Progenitor cell of endocrine pancreas (in vitro differentiated cells): ENCODE results near the gene NPHP4. TPM values are rescaled to one million over a fixed set of nuclear protein-coding genes. Genes with fewer than 3 reads are reported as not detected.
A peak's percentile ranks its signal among the peaks of the same experiment; 100 is the strongest.

Experiments
- DNase-seq: peaks from one replicate; pipeline ENCODE4 v3.0.0; 2021; ENCODE audit warnings: low spot score; ENCODE audit not compliant: unreplicated experiment
- H3K27ac Mint-ChIP-seq: 2 replicates; pipeline ENCODE4 v1.8.0; 2021; ENCODE audit warnings: mild to moderate bottlenecking, moderate library complexity, mixed read lengths
- H3K27me3 Mint-ChIP-seq: 2 replicates; pipeline ENCODE4 v1.8.0; 2021; ENCODE audit warnings: mixed read lengths
- H3K36me3 Mint-ChIP-seq: 2 replicates; pipeline ENCODE4 v1.8.0; 2022; ENCODE audit warnings: mixed read lengths; ENCODE audit not compliant: insufficient read depth
- H3K4me1 Mint-ChIP-seq: 2 replicates; pipeline ENCODE4 v1.8.0; 2021; ENCODE audit warnings: low read depth, mixed read lengths
- H3K4me3 Mint-ChIP-seq: 2 replicates; pipeline ENCODE4 v1.8.0; 2021; ENCODE audit warnings: low read depth, mild to moderate bottlenecking, moderate library complexity, mixed read lengths
- H3K9me3 Mint-ChIP-seq: 2 replicates; pipeline ENCODE4 v1.8.0; 2021; ENCODE audit warnings: low read depth, mixed read lengths
- total RNA-seq: library from RNA; stranded (reverse); gene quantifications from 2 replicates; pipeline ENCODE4 v1.2.1, GENCODE V29; 2021
- TF ChIP-seq, protein P1 (sequence below): fragments of 200-600 bp; sonication (generic); IDR thresholded peaks from one replicate; pipeline ENCODE4 v1.5.0; 2021; ENCODE audit warnings: antibody characterized with exemption, mild to moderate bottlenecking; ENCODE audit not compliant: unreplicated experiment

Gene NPHP4
- total RNA-seq, 1 donor from 2014 or later = 29.9 TPM

DNA sequence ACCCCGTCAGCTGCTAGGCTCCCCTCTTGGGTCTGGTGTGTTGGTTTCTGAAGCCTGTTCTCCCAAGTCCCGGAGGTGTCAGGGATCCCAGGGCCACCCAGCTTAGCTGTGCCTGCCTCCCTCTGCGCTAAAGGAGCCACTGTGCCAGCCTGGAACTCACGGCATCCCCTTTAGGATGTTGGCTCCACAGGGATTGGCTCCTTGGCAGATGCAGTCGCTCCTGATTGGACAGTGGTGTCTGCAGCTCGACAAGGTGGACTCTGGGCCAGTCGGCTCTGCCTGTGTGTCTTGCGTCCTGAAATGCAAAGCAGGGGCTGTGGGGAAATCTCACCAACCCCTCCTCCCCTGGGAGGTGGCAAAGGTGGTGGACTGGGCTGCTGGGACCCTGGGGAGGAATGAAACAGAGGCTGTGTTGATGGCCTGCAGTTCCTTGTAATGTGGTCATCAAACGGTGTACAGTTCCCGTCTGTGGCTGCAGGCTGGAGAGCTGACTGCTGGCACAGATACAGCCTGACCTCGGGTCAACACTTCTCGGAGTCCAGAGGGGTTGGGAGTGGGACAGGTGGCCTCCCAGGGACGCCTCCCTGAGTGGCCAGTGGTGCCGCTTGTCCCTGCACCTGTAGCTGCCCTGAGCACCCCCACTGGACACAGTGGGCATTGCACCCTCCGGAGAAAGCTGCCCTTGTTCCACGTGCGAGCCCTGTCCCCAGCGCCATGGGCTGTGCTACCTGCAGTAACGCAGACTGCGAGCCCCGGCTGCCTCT, 41.9 kb upstream of the NPHP4 start:
- H3K27ac Mint-ChIP-seq = no peak overlapping the region
- H3K27me3 Mint-ChIP-seq = peaks cover 34% of the 10 kb centered on the region
- no peaks in the 10 kb centered on the region for H3K9me3 Mint-ChIP-seq
- no peaks in the 10 kb centered on the region for H3K4me1 Mint-ChIP-seq
- H3K36me3 Mint-ChIP-seq = no peaks in the 10 kb centered on the region
- TF ChIP-seq, protein P1, sequence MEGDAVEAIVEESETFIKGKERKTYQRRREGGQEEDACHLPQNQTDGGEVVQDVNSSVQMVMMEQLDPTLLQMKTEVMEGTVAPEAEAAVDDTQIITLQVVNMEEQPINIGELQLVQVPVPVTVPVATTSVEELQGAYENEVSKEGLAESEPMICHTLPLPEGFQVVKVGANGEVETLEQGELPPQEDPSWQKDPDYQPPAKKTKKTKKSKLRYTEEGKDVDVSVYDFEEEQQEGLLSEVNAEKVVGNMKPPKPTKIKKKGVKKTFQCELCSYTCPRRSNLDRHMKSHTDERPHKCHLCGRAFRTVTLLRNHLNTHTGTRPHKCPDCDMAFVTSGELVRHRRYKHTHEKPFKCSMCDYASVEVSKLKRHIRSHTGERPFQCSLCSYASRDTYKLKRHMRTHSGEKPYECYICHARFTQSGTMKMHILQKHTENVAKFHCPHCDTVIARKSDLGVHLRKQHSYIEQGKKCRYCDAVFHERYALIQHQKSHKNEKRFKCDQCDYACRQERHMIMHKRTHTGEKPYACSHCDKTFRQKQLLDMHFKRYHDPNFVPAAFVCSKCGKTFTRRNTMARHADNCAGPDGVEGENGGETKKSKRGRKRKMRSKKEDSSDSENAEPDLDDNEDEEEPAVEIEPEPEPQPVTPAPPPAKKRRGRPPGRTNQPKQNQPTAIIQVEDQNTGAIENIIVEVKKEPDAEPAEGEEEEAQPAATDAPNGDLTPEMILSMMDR = peak; percentile 79
- peak; percentile 61 for DNase-seq
- no peak overlapping the region for H3K4me3 Mint-ChIP-seq

- no peak for DNase-seq
- no peaks in the 10 kb centered on the region for H3K36me3 Mint-ChIP-seq
- H3K27me3 Mint-ChIP-seq = peaks cover 34% of the 10 kb centered on the region
- no peaks in the 10 kb centered on the region for H3K9me3 Mint-ChIP-seq
- H3K4me1 Mint-ChIP-seq = no peaks in the 10 kb centered on the region
- H3K4me3 Mint-ChIP-seq = no peak overlapping the region
- no peak overlapping the region for H3K27ac Mint-ChIP-seq
- TF ChIP-seq, protein P1 = no peak
Observed at GRCh38 chr1:6033124-6033523, 40.9 kb upstream of the NPHP4 start.

GRCh38 chr1:6030547-6031261, 38.5 kb upstream of the NPHP4 start:
- TF ChIP-seq, protein P1 = no peak
- no peak overlapping the region for H3K27ac Mint-ChIP-seq
- H3K27me3 Mint-ChIP-seq = peaks cover 30% of the 10 kb centered on the region
- H3K9me3 Mint-ChIP-seq = no peaks in the 10 kb centered on the region
- no peak for DNase-seq
- no peaks in the 10 kb centered on the region for H3K4me1 Mint-ChIP-seq
- no peak overlapping the region for H3K4me3 Mint-ChIP-seq
- no peaks in the 10 kb centered on the region for H3K36me3 Mint-ChIP-seq

GRCh38 chr1:6030132-6030531, 37.9 kb upstream of the NPHP4 start:
- no peak overlapping the region for H3K27ac Mint-ChIP-seq
- no peaks in the 10 kb centered on the region for H3K4me1 Mint-ChIP-seq
- no peaks in the 10 kb centered on the region for H3K36me3 Mint-ChIP-seq
- peaks cover 27% of the 10 kb centered on the region for H3K27me3 Mint-ChIP-seq
- TF ChIP-seq, protein P1 = no peak
- DNase-seq = no peak
- H3K4me3 Mint-ChIP-seq = no peak overlapping the region
- no peaks in the 10 kb centered on the region for H3K9me3 Mint-ChIP-seq

DNA sequence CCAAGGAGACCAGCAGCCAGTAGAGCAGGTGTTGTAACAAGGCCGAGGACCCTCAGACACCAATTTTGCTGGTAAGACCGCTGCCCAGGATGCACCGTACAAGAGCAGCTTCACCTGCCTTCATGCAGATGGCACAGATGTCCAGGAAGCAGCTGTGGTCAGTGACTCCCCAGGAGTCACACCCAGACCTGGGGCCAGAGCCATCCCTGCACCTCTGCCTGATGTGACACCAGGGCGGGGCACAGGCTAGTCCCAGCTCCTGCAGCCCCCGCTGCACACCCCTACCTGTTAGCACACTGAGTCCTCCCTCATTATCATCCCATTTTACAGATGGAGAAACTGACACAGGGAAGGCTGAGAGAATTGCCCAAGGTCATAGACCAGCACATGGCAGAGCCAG, 37.1 kb upstream of the NPHP4 start:
- TF ChIP-seq, protein P1 = no peak
- Mint-ChIP-seq H3K27ac (no peak overlapping the region), H3K4me1 (no peaks in the 10 kb centered on the region), H3K36me3 (no peaks in the 10 kb centered on the region), H3K9me3 (no peaks in the 10 kb centered on the region), H3K27me3 (peaks cover 25% of the 10 kb centered on the region), H3K4me3 (no peak overlapping the region)
- no peak for DNase-seq
